GM03348 (cell line): ENCODE data around the gene GPC2.
"Not testable (repeated sequence)": the region's sequence is repeated elsewhere in the genome, so short reads cannot be mapped to it uniquely, and the experiment has no call there.

Experiments
- DNase-seq: peaks from one replicate; pipeline ENCODE4 v3.0.0; 2012; ENCODE audit warnings: low spot score

GPC2 gene

GRCh38 chr7:100177045-100178001, at the start of gene GPC2, which contains the start of gene STAG3:
TSS of gene GPC2 (minus strand) at chr7:100177381. CDS start at chr7:100177199, 182 bp downstream.
TSS of gene STAG3 (plus strand) at chr7:100177918. CDS start at chr7:100180557, 2,639 bp downstream.
- peak; percentile 98 for DNase-seq

GRCh38 chr7:100224891-100225290, 47.7 kb upstream of the GPC2 start:
- not testable (repeated sequence) for DNase-seq

- DNase-seq: not testable (repeated sequence)
Measured at GRCh38 chr7:100223376-100223927, 46.3 kb upstream of the GPC2 start.

GRCh38 chr7:100222445-100223132, 45.4 kb upstream of the GPC2 start:
- DNase-seq: no peak

GRCh38 chr7:100221767-100222444, 44.7 kb upstream of the GPC2 start:
- DNase-seq: no peak

- no peak for DNase-seq
Measured at GRCh38 chr7:100221231-100221718, 44.1 kb upstream of the GPC2 start.

- no peak for DNase-seq
Measured at GRCh38 chr7:100220586-100221230, 43.5 kb upstream of the GPC2 start.

- not testable (repeated sequence) for DNase-seq
Measured at GRCh38 chr7:100219801-100220585, 42.8 kb upstream of the GPC2 start, which contains the start of gene PVRIG. TSS of gene PVRIG (plus strand) at chr7:100219949. CDS start at chr7:100219971, 22 bp downstream.

- no peak for DNase-seq
Measured at GRCh38 chr7:100219271-100219737, 42.1 kb upstream of the GPC2 start.

GRCh38 chr7:100217934-100218333, 40.8 kb upstream of the GPC2 start:
- DNase-seq: not testable (repeated sequence)

GRCh38 chr7:100215895-100216294, 38.7 kb upstream of the GPC2 start:
- DNase-seq: no peak

- not testable (repeated sequence) for DNase-seq
Measured at GRCh38 chr7:100214356-100214755, 37.2 kb upstream of the GPC2 start.

GRCh38 chr7:100213672-100214071, 36.5 kb upstream of the GPC2 start:
- DNase-seq: no peak

- no peak for DNase-seq
Measured at GRCh38 chr7:100212631-100213286, 35.6 kb upstream of the GPC2 start.

- DNase-seq: no peak
Measured at GRCh38 chr7:100211342-100211780, 34.2 kb upstream of the GPC2 start.

GRCh38 chr7:100210805-100211204, 33.6 kb upstream of the GPC2 start:
- no peak for DNase-seq

- DNase-seq: no peak
Measured at GRCh38 chr7:100209493-100209892, 32.3 kb upstream of the GPC2 start.

- DNase-seq: no peak
Measured at GRCh38 chr7:100208911-100209408, 31.8 kb upstream of the GPC2 start.

- DNase-seq: no peak
Measured at GRCh38 chr7:100204454-100204853, 27.3 kb upstream of the GPC2 start.
